ENCODE data around the gene PARP1.

PARP1 gene

DNA sequence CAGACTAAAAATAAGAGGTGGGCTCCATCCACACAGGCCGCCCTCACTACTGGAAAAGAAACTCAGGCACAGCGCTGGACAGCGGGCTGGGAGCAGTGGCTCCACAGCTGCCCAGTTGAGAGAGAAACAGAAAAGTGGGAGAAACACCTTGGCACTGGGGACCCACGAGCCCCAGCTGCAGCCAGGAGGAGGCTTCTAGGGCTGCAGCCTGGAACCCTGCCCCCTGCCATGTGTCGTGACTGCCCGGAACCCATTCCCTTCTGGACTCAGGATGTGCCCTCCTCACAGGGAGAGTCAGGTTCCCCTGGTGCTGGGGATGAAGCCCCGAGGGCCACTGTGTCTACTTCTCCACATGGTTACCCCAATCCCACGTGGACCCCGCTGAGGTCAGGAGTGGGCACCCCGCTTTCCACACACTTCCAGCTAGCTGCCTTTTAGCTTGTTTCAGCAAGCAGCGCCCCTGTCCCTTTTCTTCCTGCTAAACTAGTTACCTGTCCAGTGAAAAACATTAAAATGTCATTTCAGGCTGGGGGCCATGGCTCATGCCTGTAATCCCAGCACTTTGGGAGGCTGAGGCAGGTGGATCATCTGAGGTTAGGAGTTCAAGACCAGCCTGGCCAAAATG is 35.9 kb downstream of the PARP1 start:
- DNase-seq: no peak

DNA sequence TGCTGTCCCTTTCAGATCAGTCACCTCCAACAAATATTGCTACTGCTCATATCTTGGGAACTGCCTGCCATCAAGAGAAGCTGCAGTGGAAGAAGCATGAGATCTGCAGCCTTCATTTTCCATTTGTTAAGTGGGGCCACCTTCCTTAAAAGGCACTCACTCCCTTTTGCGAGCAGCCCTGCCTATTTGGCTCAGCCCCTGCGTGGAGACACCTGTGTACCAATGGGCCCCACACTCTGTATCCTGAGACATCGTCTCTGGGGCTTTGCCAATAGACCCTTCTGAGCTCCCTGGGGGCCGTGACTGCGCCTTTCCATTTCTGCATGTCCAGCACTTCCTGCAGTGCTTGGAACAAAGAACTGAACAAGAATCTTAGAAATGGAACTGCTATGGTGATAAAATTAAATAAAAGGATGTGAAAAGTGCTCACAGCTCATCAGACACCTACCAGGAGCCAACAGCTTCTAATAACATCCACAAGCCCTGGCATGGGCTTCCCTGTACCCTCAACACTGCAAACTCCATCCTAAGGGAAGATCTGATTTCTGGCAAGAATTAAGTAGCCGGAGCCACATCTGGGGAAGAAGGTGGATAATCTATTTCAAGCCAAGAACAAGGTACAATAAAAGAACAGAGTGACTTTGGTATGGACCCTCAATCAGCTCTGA is 36.7 kb downstream of the PARP1 start:
- DNase-seq: no peak

DNA sequence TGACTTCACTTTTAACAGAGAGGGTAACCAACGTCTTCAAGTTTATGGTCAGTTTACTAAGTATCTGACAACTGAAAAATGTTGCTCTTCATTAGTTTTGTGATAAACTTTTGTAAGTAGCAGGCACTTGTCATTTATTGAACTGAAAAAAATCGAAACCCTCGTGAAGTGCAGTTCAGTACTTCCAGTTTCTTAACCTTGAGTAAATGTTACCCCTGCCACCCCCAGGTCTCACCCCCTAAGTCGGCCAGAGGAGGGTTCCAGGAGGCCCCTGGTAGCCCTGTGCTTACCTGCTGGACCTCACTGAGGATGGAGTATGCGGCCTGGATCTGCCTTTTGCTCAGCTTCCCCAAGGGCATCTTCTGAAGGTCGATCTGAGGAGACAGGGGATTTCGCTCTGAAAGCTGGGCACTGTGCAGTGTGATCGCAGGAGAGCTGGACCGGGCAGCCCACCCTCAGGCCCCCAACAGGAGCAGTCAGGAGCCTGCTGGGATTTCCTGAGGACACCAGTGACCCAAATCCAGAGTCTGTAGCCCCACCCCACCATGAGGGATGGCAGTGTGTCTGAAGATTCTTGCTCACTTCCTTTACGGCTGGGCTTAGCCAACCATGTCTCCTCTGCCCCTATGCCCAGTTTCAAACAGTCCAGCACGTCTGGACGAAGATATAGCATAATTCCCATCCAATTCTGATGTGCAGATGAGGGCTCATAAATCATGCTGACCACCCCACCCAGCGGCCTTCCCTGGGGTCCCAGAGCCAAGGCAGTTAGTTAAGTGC is 37.6 kb downstream of the PARP1 start:
- DNase-seq: no peak

DNA sequence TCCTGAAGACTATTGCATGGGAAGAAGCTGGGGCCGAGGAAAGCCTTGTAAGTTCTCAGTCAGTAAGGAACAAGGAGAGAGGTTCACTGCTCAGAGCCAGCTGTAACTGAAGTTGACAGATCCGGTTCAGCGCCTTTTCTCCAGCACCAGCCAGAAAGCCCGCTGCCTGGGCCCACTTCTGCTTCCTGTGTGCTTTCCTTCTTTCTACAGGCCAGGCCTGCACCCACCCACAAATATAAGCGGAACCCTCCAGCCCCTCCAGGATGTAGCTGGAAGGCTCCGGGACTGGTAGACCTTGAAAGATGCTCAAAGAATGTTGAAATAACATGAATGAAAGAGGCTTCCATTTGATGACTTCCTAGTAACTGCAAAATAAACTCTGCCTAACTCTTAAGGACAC is 38.8 kb downstream of the PARP1 start:
- DNase-seq: no peak

DNA sequence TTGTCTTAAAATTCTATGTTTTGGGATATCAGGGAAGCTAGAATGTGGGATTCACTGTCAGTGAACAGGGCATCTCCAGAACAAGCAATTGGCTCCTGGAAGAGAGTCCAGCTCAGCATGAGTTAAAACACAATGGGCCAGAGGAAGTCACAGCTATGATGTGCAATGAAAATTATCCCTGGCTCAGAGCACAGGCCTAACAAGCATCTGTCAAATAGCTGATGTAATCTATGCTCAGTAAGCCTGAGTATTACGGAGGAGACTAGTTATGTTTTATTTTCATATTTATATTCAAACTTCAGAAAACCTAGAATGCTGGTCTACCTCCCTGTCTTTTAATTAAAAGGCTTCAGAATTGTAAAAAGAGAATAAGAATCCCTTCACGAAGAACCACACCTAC is 41.6 kb downstream of the PARP1 start:
- no peak for DNase-seq

DNA sequence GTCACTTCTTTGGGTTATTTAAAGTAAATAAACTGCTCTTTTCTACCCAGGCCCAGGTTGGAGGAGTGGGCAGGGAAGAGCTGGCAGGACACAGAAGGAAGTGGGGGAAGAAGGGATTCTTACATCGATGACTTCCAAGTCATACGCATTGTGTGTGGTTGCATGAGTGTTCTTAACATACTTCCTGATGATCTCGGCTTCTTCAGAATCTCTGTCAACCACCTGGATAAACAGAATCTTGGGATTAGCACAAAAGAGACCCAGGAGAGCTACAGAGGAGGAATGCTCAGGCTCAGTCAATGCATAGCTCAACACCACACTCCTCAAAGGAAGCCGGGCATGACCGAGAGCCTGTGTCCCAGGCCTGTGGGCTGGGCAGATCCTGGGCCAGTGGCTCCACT is 42.1 kb downstream of the PARP1 start:
- DNase-seq: no peak

DNA sequence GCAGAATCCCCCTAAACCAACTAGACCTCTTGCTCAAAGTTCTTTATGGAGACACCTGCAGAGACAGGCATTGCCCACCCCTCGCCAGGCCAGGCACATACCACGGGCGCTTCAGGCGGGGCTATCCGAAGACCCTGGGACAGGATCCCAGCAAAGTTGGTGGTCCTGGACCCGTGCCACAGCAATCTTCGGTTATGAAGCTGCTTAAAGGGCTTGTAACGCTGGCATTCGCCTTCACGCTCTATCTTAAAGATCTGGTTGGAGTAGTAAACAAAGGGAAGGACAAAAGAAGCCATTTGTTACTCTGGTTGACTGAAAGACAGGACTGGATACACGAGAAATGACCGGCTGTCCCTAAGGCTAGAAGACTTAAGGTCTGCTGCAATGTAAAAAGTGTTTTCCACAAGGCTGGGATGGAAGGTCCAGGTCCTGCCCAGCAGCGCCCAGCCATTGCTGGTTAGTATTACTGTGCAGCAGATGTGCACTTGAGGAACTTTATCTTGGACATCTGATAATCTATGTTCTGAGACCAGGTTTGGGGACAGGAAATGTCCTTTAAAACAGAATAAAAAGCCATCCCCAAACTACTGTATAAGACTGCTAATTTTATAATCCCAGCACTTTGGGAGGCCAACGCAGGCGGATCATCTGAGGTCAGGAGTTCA is 42.9 kb downstream of the PARP1 start:
- DNase-seq: no peak

DNA sequence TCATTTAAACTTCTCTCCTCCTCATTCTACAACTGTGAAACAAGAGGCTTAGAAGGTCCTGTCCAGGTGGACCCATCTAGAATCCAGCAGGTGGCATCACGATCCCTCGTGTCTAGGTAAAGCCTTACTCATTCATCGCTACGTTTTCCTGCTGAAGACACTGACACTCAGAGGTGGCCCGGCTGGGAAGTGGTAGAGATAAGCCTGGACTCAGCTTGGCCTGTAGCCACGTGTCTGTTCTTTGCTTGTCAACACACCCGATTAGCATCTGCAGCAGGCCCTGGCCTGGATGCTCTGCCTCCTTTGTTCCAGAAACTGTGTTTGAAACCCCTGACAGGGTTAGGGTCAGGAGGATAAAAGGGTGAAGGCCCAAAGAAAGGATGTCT is 43.4 kb downstream of the PARP1 start:
- DNase-seq: no peak

DNA sequence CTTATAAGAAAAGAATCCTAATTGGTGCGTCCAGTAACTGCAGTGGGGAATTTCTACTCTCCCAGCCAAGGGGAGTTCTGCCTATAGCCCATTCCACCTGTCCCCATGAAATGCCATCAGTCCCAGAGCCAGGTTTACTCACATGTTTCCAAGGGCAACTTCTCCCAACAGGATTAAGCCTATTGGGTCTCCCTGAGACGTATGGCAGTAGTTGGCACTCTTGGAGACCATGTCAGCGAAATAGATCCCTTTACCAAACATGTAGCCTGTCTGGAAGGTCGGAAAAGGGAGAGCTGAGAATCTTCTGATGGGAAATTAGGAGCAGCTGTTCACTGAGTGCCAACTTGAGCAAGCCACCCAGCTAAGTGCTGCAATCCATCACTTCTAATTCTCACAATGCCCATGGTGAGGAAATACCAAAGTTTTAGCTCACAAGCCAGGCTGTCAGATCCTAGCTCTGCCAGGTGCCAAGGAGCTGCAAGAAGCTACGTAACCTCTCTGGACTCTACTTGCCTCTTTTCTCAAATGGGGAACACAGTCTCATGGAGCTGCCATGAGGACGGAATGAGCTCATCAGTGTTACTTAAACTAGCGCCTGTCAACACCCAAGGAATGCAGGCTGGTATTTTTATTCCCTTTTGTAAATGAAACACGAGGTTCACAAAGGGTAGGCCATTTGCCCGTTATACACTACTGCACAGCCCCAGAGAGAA is 43.9 kb downstream of the PARP1 start:
- no peak for DNase-seq

DNA sequence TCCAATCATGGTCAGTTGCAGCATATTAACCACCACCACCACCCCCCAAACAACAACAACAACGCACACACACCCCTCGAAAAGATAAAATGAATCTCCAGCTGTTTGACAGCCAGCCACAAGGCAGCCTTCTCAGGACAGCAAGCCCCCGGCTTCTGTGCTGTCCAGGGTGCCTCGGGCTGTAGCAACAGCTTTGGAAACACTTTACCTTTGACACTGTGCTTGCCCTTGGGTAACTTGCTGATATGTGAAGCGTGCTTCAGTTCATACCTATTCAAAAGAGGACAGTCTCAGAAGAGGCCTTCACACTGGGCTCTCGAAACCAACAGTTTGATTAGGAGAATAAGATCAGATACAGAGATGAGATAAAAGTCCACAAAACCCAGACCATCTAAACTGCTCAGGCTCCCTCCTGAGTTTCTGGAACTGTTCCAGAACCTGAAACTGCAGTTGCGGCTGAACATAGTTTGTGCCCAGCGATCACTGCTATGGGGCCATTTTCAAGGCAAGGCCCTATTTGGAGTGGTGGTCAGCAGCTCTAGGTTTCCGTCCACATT is 44.9 kb downstream of the PARP1 start:
- no peak for DNase-seq

DNA sequence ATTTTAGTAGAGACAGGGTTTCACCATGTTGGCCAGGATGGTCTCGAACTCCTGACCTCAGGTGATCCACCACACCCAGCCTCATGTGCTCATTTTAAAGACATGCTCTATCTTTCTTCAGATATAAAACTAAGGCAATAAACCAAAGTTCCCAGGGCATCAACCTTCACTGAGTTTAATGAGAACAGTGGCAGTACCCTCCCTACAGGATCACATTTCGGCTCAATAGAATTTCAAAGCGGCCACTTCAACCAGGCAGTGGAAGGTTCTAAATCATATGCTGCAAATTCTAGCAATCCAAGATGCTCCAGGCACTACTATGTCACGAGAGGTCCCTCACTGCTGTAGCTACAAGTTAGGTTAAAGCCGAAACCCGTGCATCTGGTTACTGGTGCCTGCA is 45.5 kb downstream of the PARP1 start:
- no peak for DNase-seq

DNA sequence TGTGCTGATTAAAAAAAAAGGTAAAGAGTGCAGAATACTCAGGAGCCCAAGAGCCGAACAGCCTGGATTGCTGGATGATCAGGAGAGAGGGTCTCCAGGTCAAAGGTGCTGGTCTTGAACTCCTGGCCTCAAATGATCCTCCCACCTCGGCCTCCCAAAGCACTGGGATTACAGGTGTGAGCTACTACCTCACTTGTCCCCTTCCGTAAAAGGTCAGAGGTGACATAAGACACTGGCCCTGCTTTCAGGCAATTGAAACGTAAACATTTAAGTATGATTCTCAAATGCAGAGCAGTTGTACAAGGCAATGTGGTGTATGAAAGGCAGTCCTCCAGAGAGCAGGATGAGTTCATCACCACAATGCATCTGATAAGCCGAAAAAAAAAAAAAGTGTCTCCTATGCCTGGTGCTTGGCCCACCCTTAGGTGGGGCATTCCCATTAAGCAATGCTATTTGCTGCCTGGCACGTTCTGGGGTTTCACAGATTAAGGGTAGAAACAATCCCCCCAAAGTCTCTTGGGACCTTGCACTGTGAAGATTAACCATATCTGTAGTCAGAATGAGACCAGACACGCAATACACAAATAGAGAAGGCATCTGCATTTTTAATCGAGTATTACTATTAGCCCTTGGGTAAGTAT is 47.7 kb downstream of the PARP1 start:
- DNase-seq: no peak

DNA sequence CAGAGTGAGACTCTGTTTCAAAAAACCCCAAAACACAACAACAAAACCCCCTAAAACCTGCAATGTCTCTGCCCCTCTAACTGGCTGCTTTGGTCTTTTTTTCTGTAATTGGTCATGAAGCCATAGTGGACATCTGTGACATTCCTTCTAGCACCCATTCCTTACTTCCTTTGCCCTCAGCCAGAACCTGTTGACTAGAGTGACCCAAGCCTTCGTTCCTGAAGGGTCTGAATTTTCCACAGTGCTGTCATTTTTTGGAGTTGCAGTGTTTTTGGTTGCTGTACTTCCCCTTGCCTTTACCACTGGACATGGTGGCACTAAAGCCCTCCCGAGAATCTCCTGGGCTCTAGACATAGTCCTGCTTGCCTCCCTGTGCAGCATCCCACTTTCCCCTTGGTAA is 50.5 kb downstream of the PARP1 start:
- no peak for DNase-seq

DNA sequence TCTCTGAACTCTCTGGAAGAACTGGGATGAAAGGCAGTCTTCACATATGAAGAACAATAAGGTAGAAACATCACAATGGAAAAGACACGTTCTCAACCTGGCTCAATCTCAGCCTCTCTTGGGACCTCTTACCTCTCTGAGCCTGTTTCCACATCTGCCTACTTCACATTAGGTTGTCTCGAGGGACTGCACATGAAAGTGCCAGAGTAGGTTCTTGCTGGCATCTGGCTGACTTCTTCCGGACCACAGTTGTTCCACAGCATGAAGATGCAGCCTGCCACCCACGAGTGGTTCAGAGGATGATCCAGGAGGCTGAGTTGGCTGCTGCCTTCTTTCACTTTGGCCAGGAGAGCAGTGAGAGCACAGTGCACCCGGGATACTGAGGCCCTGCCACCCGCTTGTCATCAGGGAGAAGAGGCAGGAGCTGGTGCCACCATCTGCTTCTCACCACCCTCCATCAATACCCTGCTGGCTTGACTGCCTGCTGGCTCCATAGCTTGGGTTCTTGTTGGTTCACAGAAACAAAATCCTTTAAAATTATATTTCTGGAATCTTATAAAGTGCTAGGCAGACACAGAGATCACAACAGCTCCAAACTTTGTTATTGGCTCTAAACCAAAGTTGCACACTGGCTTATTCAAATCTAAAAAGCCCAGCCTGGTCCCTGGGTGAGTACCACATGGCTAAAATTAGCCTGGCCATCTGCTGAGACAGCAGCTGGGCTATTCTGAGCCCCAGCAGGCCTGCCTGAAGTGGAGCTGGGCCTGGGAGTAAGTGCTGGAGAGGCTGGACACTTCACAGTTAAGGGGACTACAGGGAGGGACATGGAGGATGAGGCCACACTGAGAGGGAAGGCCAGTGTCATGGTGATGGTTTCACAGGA is 52.0 kb downstream of the PARP1 start:
- no peak for DNase-seq

DNA sequence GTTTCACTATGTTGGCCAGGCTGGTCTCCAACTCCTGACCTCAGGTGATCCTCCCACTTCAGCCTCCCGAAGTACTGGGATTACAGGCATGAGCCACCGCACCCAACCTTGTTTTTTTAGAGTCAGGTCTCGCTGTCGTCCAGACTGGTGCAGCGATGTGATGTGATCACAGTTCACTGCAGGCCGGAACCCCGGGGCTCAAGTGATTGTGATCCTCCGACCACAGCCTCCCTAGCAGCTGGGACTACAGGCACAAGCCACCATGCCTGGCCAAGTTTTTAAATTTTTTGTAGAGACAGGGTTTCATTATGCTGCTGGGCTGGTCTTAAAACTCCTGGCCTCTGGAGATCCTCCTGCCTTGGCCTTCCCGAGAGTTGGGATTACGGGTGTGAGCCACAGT is 52.9 kb downstream of the PARP1 start:
- DNase-seq: no peak

DNA sequence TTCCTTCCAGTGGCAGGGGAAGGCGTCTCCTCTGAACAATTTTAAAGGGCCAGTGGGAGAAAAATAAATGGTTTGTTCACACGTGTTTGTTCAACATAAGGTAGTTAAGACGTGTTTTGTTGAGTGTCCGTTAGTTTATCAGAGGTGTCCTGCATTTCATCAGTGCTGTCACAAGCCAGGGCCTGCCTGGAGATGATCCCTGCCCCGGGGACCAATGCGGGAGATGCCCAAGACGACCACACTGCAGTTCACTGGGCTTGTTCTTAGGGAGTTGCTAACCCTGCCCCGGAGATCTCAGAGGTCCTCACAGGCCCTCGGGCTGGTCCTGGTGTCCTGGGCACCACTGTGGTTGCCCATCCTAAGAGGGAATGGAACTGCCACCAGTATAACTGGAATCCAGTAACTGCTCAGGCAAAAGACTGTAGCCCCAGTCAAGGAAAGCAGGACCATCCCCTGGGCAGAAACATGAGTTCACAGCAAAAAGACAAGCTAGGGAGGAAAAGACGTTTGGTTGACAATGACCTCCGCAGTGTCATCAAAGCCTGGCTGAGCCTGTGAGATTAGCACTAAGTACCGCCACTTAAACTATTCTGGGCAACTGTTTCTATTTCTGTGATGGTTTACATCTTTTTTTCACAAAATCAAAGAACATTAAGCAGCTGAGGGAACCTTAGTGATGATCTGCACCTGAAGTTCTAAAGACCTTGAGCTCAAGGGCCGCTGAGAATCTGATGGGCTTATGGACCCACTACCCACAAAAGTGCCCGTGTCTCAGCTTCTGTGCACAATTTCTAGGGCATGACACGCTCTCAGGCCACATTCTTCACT is 54.0 kb downstream of the PARP1 start:
- DNase-seq: no peak

DNA sequence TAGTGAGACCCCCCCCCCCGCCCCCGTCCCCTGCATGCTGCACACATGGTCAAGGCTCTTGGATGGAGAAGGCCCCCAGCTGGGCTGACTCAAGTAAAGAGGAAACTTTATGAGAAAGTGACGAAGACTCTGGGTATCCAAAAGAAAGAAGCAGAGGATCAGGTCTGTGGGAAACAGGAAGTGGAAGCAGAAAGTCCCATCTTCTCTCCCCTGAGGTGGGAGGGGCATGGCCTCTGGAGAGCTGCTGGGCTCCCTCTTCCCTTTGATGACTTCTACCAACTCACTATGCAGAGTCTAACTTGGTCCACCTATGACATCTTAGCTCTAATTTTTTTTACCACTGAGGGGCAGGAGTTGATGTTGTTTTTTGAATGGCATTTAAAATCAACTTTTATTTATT is 56.2 kb downstream of the PARP1 start:
- no peak for DNase-seq

DNA sequence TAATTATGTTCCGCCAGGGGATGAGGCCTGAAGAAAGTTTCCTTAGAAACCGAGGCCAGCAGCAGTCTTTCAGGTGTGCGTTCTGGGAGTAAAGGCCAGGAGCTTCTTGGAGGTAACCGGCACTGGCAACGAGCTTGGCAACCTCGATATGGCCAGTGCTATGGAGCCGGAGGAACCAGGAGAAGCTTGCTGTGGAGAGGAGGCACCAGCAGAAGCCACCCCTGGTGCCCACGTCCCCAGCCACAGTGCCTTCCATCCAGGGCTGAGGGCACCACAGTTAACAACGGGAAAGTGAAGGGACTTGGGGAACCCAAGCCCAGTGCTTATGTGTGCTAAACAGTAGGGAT is 57.4 kb downstream of the PARP1 start:
- DNase-seq: no peak

DNA sequence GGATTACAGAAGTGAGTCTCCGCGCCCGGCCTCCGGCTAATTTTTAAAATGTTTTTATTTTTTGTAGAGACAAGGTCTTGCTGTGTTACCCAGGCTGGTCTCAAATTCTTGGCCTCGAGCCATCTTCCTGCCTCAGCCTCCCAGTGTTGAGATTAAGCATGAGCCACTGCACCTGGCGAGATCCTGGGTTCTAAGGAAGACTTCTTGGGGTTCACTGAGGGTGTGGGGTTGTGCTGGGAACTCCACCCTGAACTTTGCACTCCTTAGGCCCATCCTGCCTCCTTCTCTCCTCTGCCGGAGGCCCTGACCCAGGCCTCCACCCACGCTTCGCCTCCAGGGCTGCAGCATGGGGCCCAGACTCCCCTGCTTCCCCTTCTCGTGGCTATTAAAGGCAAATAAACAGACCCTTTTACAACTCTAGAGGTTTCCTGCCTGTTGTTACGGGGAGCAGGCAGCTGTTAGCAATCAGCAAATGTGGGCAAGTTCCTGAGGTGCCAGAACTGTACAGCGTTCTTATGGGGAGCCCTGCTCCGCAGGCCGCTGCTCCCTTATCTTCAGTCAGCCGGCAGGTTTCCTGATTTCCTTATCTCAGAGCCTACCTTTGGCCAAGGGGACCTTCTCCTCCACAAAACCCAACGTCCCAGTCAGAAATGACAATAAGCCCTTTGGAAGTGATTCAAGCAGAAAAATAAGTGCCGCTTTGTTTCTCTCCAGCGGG is 57.9 kb downstream of the PARP1 start:
- no peak for DNase-seq

DNA sequence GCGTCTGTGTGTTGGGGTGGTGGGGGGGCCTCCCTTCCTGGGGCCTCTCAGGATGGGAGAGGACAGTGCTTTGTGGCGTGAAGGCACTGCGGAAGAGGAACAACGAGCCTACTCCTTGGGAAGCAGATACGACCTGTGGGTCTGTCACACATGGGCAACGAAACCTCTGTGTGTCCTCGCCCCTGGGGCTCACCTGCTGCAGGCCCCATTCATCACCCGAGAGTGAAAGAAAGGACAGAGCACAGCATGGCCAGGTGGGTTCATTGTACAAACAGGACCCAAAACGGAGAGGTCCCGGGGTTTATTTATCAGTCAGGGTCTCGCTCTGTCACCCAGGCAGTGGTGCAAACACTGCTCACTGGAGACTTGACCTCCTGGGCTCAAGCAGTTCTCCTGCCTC is 58.8 kb downstream of the PARP1 start:
- DNase-seq: no peak
